Measurements from ENCODE around the gene BASP1. TPM values are rescaled to one million over a fixed set of nuclear protein-coding genes. Genes with fewer than 3 reads are reported as not detected.
A peak's percentile ranks its signal among the peaks of the same experiment; 100 is the strongest.

BASP1 gene
- total and polyA plus RNA-seq, 2 experiments from 2014 or later, result 87.5 to 114 TPM

GRCh38 chr5:17212996-17213395 is 4.4 kb upstream of the BASP1 start:
- Histone ChIP-seq H3K27ac (ENCODE audit: low read depth) (no peak overlapping the region), H3K4me1 (ENCODE audit: insufficient read depth) (peaks cover 38% of the 10 kb centered on the region), H3F3A (replicated peaks; ENCODE audit: low read depth) (no peaks in the 10 kb centered on the region), H3K27me3 (ENCODE audit: insufficient read depth) (no peaks in the 10 kb centered on the region), H3K4me2 (no peak overlapping the region; the same call in 1 of the 2 replicates), H3K4me3 (no peak overlapping the region), H3K9me2 (ENCODE audit: insufficient read depth) (no peaks in the 10 kb centered on the region), H3K36me3 (ENCODE audit: insufficient read depth) (no peaks in the 10 kb centered on the region), H3K79me2 (replicated peaks; ENCODE audit: insufficient read depth) (no peaks in the 10 kb centered on the region), H2AFZ (peak overlapping the region; percentile 61; the same call in 1 of the 2 replicates), H4K20me1 (replicated peaks; ENCODE audit: insufficient read depth) (no peaks in the 10 kb centered on the region)
- Mint-ChIP-seq H3K9me3 (no peaks in the 10 kb centered on the region), H3K27me3 (ENCODE audit: insufficient read depth, low read depth, poor library complexity) (peaks cover 10% of the 10 kb centered on the region), H3K36me3 (ENCODE audit: low read depth) (no peaks in the 10 kb centered on the region), H3K4me3 (no peak overlapping the region), H3K4me1 (peaks cover 40% of the 10 kb centered on the region), H3K27ac (no peak overlapping the region)
- ATAC-seq (no peak), DNase-seq (ENCODE audit: low spot score) (no peak)
- TF ChIP-seq CTCF (conservative IDR thresholded peaks at IDR 0.05; ENCODE audit: low read depth in 2 of 2), result no peak
- no peak for TF ChIP-seq REST (IDR thresholded peaks at IDR 0.05; ENCODE audit: unreplicated experiment)
- TF ChIP-seq EZH2phosphoT487 (IDR thresholded peaks at IDR 0.05; ENCODE audit: unreplicated experiment), result no peak
- no peak for TF ChIP-seq ZNF331 (CRISPR knock-in tag; IDR thresholded peaks at IDR 0.05; ENCODE audit: low read depth)
- no peak for TF ChIP-seq NANOG (IDR thresholded peaks at IDR 0.05; ENCODE audit: borderline replicate concordance)
- no peak for TF ChIP-seq STAT1 (IDR thresholded peaks at IDR 0.05; ENCODE audit: unreplicated experiment)
- TF ChIP-seq POLR2AphosphoS5 (IDR thresholded peaks at IDR 0.05; ENCODE audit: low read depth), result no peak
- no peak for TF ChIP-seq JUNB (IDR thresholded peaks at IDR 0.05; ENCODE audit: unreplicated experiment)
- TF ChIP-seq ETS1 (IDR thresholded peaks at IDR 0.05), result no peak

GRCh38 chr5:17213938-17214337 is 3.5 kb upstream of the BASP1 start:
- no peak overlapping the region for H3K27ac Mint-ChIP-seq
- no peaks in the 10 kb centered on the region for H4K20me1 ChIP-seq (replicated peaks; ENCODE audit: insufficient read depth)
- H3K9me2 ChIP-seq (ENCODE audit: insufficient read depth), result no peaks in the 10 kb centered on the region
- peaks cover 33% of the 10 kb centered on the region for H3K4me1 Mint-ChIP-seq
- H3K36me3 Mint-ChIP-seq (ENCODE audit: low read depth), result peaks cover 3% of the 10 kb centered on the region; the same call in 1 of the 3 replicates
- no peaks in the 10 kb centered on the region for H3K9me3 Mint-ChIP-seq
- H3K4me1 ChIP-seq (ENCODE audit: insufficient read depth), result peaks cover 38% of the 10 kb centered on the region
- no peak for ATAC-seq
- H3K36me3 ChIP-seq (ENCODE audit: insufficient read depth), result no peaks in the 10 kb centered on the region
- TF ChIP-seq ETS1 (IDR thresholded peaks at IDR 0.05), result no peak
- no peak overlapping the region for H2AFZ ChIP-seq
- no peak overlapping the region for H3K27ac ChIP-seq (ENCODE audit: low read depth)
- H3K27me3 ChIP-seq (ENCODE audit: insufficient read depth), result no peaks in the 10 kb centered on the region
- no peak for DNase-seq (ENCODE audit: low spot score)
- H3K4me3 ChIP-seq, result no peak overlapping the region
- H3K27me3 Mint-ChIP-seq (ENCODE audit: insufficient read depth, low read depth, poor library complexity), result peaks cover 15% of the 10 kb centered on the region
- peak overlapping the region; percentile 62 for H3K4me2 ChIP-seq
- H3F3A ChIP-seq (replicated peaks; ENCODE audit: low read depth), result no peaks in the 10 kb centered on the region
- peak overlapping the region; percentile 5; the same call in 1 of the 3 replicates for H3K4me3 Mint-ChIP-seq
- peaks cover 7% of the 10 kb centered on the region for H3K79me2 ChIP-seq (replicated peaks; ENCODE audit: insufficient read depth)

All from GM23338 (cell line).